ENCODE measurements around the gene UTP4. TPM values are rescaled to one million over a fixed set of nuclear protein-coding genes. Genes with fewer than 3 reads are reported as not detected.
"Not testable (repeated sequence)": the region's sequence is repeated elsewhere in the genome, so short reads cannot be mapped to it uniquely, and the experiment has no call there.

Gene UTP4
- polyA plus RNA-seq, 5 donors, result 42.8 to 47.6 (median 46.4) TPM

DNA sequence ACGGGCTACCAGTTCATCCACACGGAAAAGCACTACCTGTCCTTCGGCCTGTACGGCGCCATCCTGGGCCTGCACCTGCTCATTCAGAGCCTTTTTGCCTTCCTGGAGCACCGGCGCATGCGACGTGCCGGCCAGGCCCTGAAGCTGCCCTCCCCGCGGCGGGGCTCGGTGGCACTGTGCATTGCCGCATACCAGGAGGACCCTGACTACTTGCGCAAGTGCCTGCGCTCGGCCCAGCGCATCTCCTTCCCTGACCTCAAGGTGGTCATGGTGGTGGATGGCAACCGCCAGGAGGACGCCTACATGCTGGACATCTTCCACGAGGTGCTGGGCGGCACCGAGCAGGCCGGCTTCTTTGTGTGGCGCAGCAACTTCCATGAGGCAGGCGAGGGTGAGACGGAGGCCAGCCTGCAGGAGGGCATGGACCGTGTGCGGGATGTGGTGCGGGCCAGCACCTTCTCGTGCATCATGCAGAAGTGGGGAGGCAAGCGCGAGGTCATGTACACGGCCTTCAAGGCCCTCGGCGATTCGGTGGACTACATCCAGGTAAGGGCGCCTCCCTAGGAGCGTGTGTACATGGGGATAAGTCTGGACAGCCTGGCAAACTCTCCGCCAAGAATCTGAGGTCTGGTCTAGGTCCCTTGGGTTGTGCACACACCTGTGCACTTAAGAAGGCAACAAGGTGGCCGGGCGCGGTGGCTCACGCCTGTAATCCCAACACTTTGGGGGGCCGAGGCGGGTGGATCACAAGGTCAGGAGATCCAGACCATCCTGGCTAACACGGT is 22.8 kb upstream of the UTP4 start:
- DNase-seq, result no peak

DNA sequence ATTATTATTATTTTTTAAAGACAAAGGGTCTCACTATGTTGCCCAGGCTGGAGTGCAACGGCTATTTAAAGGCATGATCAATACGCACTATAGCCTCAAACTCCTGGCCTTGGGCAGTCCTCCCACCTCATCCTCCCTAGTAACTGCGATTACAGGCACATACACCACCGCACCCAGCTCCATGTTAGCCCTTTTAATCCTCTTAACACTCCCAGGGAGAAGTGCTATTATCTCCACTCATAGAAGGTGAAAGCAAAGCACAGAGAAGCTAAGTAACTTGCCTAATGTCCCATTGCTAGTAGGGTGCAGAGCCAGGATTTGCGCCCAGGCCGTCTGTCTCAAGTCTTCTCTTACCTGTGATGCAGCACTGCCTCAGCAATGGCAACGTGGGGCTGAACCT is 22.0 kb upstream of the UTP4 start:
- DNase-seq, result no peak

DNA sequence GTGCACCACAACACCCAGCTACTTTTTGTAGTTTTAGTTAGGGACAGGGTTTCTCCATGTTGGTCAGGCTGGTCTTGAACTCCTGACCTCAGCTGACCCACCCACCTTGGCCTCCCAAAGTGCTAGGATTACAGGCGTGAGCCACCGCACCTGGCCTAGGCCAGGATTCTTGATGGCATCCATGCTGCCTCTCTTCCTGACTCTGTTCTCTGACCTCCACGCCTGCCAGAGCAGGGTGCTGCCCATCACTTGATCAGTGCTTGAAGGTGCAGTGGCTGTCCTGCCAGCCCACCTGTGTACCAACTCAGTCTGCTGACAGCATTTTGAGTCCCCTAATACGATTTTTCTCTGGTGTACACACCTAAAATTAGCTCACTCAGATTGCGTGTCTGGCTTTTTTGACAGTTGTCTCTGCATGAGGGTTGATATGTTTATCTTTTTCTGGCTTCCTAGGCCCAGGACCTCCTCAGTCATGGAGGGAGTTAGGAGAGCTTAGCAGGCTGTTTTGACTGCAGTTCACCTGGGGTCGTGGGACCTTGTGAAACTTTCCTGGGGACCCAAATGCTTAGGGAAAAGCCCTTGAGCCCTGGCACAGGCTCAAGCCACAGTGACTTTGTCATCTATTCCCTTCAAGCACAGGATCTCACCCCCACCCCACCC is 21.1 kb upstream of the UTP4 start:
- no peak for DNase-seq

DNA sequence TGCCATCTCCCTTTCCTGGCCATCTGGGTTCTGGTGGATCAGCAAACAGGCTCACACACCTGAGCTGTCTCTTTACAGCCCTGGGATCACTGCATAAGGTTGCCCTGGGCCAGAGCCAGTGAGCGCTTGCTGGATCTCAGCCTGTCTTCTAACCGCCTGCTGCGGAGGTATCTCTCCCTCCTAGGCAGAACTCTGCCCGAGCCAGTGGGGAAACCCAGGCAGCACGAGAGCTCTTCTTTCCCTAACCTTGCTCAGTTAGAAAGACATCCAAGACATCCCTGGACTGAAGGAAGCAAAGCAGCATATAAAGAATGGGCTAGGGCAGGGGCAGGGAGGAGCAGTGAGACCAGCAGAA is 20.6 kb upstream of the UTP4 start:
- DNase-seq, result no peak

DNA sequence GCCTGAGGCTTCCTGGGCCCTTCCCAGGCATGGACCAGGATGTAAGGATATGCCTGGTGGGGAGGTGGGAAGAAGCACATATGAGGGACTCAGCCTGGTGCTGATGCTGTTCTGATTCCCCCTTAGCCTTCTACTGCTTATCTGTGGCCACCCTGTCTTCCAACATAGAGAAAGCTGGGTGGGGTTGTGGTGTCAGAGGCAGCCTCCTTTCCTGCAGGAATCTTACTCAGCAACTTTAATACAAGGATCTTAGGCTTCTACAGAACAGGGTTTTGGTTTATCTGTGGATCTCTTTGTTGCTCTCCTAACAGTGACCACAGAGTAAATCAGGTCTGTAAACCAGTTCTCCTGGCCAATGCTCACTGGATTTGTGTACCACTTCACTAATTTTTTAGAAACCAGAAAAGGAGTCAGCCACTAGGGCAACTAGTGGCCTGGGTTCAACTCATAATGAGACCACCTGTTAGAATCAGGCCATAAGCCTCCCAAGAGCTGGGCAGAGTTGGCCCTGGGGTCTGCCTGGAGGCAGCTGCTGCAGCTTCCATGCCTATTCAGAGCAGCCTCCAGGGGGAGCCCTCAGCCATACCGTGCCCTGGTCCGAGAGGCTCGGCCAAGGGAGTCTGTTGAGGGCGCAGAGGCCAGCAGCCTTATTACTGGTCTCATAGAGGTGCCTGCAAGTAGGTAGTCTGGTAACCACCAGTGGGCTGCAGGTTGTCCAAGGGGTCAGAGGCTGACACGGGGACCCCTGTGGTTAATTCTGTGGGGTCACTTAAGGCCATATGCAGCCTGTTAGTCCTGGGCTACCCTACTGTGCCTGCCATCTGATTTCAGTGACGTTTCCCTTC is 19.9 kb upstream of the UTP4 start:
- no peak for DNase-seq

DNA sequence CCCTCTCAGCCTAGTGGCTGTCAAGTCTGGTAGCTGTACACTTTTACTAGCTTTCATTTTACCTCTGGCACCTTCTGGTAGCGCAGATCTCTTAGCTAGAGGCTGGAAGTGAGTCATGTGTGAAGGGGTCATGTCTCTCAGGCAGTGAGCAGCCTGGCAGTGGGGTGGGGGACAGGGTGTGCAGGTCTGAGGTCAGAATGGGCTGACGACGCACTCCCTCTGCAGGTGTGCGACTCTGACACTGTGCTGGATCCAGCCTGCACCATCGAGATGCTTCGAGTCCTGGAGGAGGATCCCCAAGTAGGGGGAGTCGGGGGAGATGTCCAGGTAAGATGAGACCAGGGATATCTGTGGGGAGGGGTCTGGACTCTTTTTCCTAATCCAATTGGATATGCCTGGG is 19.2 kb upstream of the UTP4 start:
- DNase-seq, result no peak

DNA sequence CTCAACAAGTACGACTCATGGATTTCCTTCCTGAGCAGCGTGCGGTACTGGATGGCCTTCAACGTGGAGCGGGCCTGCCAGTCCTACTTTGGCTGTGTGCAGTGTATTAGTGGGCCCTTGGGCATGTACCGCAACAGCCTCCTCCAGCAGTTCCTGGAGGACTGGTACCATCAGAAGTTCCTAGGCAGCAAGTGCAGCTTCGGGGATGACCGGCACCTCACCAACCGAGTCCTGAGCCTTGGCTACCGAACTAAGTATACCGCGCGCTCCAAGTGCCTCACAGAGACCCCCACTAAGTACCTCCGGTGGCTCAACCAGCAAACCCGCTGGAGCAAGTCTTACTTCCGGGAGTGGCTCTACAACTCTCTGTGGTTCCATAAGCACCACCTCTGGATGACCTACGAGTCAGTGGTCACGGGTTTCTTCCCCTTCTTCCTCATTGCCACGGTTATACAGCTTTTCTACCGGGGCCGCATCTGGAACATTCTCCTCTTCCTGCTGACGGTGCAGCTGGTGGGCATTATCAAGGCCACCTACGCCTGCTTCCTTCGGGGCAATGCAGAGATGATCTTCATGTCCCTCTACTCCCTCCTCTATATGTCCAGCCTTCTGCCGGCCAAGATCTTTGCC is 18.0 kb upstream of the UTP4 start:
- no peak for DNase-seq

DNA sequence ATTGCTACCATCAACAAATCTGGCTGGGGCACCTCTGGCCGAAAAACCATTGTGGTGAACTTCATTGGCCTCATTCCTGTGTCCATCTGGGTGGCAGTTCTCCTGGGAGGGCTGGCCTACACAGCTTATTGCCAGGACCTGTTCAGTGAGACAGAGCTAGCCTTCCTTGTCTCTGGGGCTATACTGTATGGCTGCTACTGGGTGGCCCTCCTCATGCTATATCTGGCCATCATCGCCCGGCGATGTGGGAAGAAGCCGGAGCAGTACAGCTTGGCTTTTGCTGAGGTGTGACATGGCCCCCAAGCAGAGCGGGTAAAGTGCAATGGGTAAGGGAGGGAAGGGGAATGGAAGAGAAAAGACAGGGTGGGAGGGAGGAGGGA is 17.5 kb upstream of the UTP4 start:
- DNase-seq, result no peak

DNA sequence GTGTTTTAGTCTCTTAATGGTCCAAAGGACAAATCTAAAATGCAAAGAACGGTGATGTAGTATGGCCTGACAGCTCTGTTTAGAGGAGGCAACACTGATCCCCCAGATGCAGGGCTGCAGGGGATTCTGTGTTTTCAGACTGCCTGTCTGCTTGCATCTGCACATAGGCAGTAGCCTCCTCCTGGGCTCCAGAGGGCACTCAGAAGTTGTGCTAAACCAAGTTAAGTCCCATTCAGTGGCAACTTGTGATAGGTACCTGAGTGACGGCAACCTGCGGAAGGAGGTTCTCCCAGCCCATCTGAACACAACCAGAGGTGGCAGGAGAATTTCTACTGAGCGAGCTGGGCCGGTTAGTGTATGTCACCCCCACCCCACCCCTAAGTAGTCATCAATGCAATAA is 17.1 kb upstream of the UTP4 start:
- DNase-seq, result no peak

DNA sequence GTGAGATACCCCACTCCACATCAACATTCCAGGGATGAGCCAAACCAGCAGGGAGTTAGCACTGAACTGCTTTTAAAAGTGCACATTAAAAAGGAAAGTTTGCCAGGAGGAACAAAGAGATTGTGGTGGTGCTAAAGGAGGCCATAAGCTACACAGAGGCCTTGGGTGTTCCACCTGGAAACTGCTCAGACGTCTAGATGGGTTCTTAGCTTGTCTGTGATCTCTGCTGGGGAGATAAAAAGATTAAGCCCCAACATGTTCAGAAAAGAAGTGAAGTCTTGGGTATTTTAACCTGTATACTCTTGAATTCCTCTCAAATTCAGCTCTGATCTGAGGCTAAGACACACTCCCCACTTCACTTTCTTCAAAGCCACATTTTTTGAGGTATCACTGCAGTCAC is 16.6 kb upstream of the UTP4 start:
- no peak for DNase-seq

DNA sequence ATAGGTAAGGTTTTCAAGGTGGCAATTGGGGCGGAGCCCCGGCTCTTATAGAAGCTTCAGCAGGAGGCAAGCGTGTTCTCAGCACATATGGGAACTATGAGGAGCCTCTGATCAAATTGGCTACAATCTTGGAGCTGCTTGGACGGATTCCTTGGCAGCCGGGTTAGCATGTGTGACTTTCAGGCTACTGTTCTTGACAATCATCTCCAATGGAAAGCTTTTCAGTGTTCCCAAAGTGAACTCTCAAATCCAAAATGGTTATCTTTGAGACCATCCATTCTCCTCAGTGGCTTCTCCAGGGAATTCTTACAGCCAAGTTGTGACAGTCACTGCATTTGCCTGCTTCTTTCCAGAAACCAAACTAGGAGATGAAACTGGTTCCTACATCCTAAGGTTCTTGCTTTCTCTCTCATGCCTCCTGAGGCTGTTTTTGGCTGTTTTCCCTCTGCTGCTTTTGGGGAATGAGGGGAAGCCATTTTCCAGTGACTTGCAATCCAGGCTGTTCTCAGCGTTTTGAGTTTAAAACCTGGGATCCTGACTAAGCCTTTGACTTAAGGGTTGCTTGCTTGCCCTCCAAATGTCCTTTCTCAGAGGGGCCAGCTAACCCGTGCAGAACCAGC is 16.1 kb upstream of the UTP4 start:
- DNase-seq, result no peak

DNA sequence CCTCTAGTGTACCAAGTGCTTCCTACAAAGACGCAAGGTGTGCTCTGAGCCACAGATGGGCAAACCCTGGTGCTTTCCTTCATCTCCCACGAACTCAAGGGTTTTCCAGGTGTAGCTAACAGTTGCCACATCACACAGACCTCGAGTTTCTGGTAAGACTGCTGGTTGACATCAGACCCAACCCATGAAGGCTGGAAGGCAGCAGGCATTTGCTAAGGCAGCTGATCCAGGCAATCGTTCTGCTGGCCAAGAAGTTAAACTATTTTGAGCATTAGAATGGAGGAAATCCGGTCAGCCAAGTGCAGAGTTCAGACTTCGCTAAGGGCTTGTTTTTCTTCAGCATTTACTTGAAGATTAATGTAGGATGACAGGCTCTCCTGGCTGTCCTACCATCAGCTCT is 15.5 kb upstream of the UTP4 start:
- no peak for DNase-seq

DNA sequence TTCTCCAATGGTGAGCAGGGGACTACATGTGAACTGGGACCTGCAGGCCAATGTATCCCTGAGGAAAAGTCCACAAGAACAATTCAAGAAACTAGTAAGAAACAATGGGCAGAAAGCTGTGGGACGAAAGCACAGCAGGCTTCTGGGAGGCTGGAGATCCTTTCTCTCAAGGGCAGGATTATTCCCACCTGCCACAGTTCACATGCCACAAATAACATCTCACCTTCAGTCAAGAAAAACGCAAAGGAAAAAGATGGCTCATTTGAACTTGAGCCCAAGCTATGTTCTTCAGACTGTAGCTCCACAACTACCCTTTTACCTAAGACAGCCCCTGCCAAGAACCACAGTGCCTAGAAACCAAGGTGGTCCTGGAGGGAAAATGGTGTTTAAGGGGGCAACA is 14.0 kb upstream of the UTP4 start:
- DNase-seq, result no peak

DNA sequence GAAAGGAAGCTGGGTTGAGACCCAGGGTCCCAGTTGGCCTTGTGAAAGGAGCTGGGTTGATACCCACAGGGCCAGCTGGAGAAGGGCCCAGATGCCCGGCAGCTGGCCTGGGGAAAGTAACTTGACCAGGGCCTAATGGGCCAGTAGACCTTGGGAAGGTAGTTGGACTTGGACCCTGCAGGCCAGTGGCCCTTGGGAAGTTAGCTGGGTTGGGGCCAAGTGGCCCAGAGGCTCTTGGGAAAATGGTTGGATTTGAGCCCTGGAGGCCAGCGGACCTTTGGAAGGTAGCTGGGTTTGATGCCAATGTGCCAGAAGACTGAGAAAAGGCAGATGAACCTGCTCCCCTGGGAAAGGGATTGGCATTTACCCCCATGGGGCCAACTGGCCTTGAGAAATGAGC is 13.5 kb upstream of the UTP4 start:
- DNase-seq, result no peak

DNA sequence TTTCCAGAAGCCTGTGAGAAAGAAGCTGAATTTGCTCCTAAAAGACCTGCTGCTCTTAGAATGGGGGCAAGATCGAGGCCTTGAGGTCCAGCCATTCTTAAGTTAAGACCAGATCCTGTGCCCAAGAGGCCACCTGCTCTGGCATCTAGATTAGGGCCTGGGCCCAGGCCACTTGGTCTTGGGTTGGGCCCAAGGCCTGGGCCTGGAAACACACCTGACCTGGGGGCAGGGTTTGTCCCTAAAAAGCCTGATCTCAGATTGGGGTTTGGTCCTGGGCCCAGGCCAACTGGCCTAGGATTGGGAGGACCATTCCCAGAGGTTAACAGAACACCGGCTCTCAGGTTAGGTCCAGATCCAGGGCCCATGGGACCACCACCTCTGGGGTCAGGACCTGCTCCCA is 12.9 kb upstream of the UTP4 start:
- DNase-seq, result no peak

DNA sequence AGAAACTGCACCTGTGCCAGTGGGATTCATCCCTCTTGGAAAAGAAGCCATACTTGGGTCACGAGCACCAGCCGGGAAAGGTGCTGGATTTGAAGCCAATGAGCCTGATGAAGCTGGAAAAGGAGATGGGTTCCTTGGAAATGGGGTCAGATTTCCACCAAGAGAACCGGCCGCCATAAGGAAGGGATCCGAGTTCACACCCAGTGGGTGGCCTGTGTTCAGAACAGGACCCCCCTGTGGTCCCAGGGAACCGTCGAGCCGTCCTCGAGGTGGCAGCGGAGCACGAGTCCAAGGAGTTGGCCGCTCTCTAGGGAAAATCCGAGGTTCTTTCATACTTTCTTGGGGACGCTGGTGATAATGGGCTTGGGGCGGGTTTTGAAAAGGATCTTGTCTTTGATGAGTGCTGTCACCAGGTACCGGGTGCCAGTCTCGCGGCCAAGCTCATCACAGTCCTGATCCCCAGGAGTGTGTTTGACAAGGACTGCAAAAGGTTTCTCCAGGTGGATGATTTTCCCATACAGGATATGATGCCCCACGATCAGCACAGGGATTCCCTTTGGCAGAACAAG is 12.3 kb upstream of the UTP4 start:
- DNase-seq, result no peak

DNA sequence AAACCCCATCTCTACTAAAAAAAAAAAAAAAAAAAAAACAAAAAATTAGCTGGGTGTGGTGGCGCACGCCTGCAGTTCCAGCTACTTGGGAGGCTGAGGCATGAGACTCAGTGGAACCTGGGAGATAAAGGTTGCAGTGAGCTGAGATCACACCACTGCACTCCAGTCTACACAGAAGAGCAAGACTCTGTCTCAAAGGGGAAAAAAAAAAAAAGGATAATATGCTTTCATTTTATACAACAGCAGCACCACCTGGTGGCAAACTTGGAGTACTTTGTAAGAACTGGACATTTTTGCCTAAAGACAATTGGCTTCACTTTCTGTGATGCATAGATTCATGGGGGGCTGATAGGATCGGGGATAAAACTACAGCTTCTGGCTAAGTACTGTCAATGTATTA is 8.5 kb upstream of the UTP4 start:
- DNase-seq, result peak in 1 of 2 donors; percentile 60

DNA sequence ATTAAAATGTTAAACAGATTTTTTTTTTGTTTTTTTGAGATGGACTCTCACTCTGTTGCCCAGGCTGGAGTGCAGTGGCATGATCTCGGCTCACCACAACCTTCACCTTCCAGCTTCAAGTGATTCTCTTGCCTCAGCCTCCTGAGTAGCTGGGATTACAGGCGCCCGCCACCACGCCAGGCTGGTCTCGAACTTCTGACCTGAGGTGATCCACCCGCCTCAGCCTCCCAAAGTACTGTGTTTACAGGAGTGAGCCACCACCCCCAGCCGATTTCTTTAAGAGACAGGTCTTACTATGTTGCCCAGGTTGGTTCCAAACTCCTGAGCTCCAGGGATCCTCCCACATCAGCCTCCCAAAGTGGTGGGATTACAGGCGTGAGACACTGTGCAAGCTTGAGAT is 8.0 kb upstream of the UTP4 start:
- not testable (repeated sequence) for DNase-seq

DNA sequence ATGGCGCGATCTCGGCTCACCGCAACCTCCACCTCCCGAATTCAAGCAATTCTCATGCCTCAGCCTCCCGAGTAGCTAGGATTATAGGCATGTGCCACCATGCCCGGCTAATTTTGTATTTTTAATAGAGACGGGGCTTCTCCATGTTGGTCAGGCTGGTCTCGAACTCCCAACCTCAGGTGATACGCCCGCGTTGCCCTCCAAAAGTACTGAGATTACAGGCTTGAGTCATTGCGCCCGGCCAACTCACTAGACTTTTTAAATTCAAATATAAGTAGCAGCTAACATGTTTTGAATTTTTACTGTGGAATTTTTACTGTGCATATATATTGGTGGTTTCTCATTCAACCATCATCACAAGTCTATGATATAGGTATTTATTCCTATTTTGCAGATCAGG is 7.5 kb upstream of the UTP4 start:
- not testable (repeated sequence) for DNase-seq

DNA sequence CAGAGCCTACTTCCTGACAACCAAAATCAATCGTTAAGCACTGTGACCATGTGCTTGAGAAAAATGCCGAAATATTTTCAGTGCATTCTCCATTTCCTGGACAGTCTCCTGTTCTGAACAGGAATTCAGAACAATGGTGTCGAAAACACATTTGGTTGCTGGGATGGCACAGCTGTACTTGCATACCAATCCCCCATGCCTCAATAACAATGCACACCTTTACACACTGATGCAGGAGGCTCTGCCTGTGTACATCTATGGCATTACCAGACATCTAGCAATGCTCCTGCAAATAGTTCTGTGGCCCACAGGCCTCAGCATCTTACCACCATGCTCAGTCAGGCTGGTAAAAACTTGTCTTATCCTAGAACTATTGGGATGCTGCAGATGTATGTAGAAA is 6.2 kb upstream of the UTP4 start:
- no peak for DNase-seq

DNA sequence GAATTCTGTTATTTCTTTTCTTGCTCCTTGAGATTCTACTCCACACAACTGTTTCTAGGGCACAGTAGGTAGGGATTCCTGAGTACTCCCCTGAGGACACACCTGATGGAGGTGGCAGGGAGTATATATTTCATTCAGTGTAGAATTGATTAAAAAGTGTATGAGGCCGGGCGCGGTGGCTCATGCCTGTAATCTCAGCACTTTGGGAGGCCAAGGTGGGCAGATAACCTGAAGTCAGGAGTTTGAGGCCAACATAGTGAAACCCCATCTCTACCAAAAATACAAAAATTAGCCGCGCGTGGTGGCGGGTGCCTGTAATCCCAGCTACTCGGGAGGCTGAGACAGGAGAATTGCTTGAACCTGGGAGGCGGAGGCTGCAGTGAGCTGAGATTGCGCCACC is 5.6 kb upstream of the UTP4 start:
- not testable (repeated sequence) for DNase-seq

All from right lung (tissue), 5 donors.